ENCODE measurements around the gene DNAH14. TPM values are rescaled to one million over a fixed set of nuclear protein-coding genes. Genes with fewer than 3 reads are reported as not detected.

Gene DNAH14
- total and polyA plus RNA-seq, 2 of the 8 experiments (the other 6 are each of a cell fraction or from before 2014, with no cell fraction given) = 8.4 to 40.7 TPM

GRCh38 chr1:225406976-225407725 is 477.7 kb downstream of the DNAH14 start:
- Histone ChIP-seq H3K4me3 (ENCODE audit: extremely low read depth in 1 of 4, insufficient read depth in 2 of 4, low read depth in 3 of 4, low read length in 4 of 4) (no peak overlapping the region), H3K9me3 (ENCODE audit: insufficient read depth in 2 of 2, low read depth in 1 of 2, low read length in 1 of 2) (no peaks in the 10 kb centered on the region), H3K4me2 (ENCODE audit: insufficient read depth in 1 of 2, low read depth in 2 of 2, low read length in 2 of 2) (no peak overlapping the region), H3K14ac (ENCODE audit: insufficient read length) (no peak overlapping the region), H3K79me1 (ENCODE audit: low read depth, low read length) (peaks cover 2% of the 10 kb centered on the region; the same call in 1 of the 2 replicates), H3K27ac (ENCODE audit: low read depth, low read length) (no peak overlapping the region), H3K27me3 (replicated peaks in 1 of 4; ENCODE audit: control insufficient read depth in 3 of 4, extremely low read depth in 1 of 4, insufficient read depth in 3 of 4, low read length in 3 of 4) (no peaks in the 10 kb centered on the region), H2BK120ac (replicated peaks; ENCODE audit: low read depth, low read length) (no peak overlapping the region), H3K79me2 (ENCODE audit: control insufficient read depth in 1 of 2, insufficient read depth in 2 of 2, low read length in 2 of 2) (no peaks in the 10 kb centered on the region), H4K20me1 (replicated peaks in 1 of 2; ENCODE audit: control insufficient read depth in 1 of 2, insufficient read depth in 2 of 2, low read length in 2 of 2) (no peaks in the 10 kb centered on the region), H3K56ac (replicated peaks; ENCODE audit: insufficient read length, low read depth, low read length) (no peak overlapping the region), H3K4ac (replicated peaks; ENCODE audit: insufficient read length, low read depth, low read length) (no peak overlapping the region), H2BK20ac (ENCODE audit: low read length) (no peak overlapping the region), H2BK12ac (ENCODE audit: low read depth, low read length) (no peak overlapping the region), H3K9ac (replicated peaks in 1 of 4; ENCODE audit: extremely low read depth in 1 of 4, low read depth in 3 of 4, low read length in 3 of 4) (no peak overlapping the region), H4K8ac (ENCODE audit: extremely low read depth, insufficient read depth, low read length) (no peak overlapping the region), H4K5ac (ENCODE audit: insufficient read length, low read depth, low read length) (no peak overlapping the region), H2AFZ (ENCODE audit: low read length) (no peak overlapping the region), H3K23me2 (ENCODE audit: low read depth, low read length) (no peaks in the 10 kb centered on the region), H2AK5ac (ENCODE audit: low read depth, low read length) (no peak overlapping the region), H2BK5ac (ENCODE audit: low read depth, low read length) (no peak overlapping the region), H3K4me1 (replicated peaks in 1 of 4; ENCODE audit: control insufficient read depth in 3 of 4, insufficient read depth in 4 of 4, low read length in 3 of 4) (peaks cover 0 to 3% (median 1%) of the 10 kb centered on the region in 4 experiments; a peak in 2 of 7 replicates), H4K91ac (replicated peaks; ENCODE audit: insufficient read length, low read length) (no peak overlapping the region), H2BK15ac (ENCODE audit: low read length) (no peak overlapping the region), H3K36me3 (ENCODE audit: control insufficient read depth in 2 of 4, insufficient read depth in 4 of 4, low read length in 3 of 4) (peaks cover 8 to 43% (median 13%) of the 10 kb centered on the region in 4 experiments; a peak in 7 of 8 replicates), H3K23ac (ENCODE audit: insufficient read length) (no peak overlapping the region), H3K18ac (ENCODE audit: extremely low read depth, low read length) (no peak overlapping the region)
- no peak for DNase-seq (ENCODE audit: low read depth in 1 of 2, low spot score in 2 of 2)
- WGBS, 2 experiments (ENCODE audit: extremely low coverage in 1 of 2, insufficient coverage in 1 of 2, insufficient read length in 1 of 2, insufficient replicate concordance in 2 of 2, low coverage in 1 of 2, low lambda C conversion rate in 2 of 2, missing lambda C conversion rate in 1 of 2) = 85% methylated on average over 8 of the region's 8 CpGs; no CpG with 5 or more reads in 1 of the 2 experiments
- ChIA-PET CTCF (ENCODE audit: partially characterized antibody) (interaction anchor here (0.9 to 1.9 kb wide), 3 partner anchors 11 to 205 kb away, joined by 3 to 5 read pairs (median 5); no protein-coding TSS in a partner anchor), POLR2A (ENCODE audit: partially characterized antibody) (interaction anchor here (0.6 kb wide), 1 partner anchor 38 kb away, joined by 3 read pairs; no protein-coding TSS in a partner anchor)
- FAIRE-seq = no peak
- TF ChIP-seq BRCA1 (IDR thresholded peaks at IDR 0.05; ENCODE audit: low read depth, low read length) (no peak), KDM4A (IDR thresholded peaks at IDR 0.05; ENCODE audit: low read depth, low read length, severe bottlenecking) (no peak), RAD21 (IDR thresholded peaks at IDR 0.05 in 1 of 2, conservative IDR thresholded peaks at IDR 0.05 in 1 of 2; ENCODE audit: low read depth in 2 of 2, low read length in 2 of 2) (no peak), SIN3A (conservative IDR thresholded peaks at IDR 0.05 in 1 of 2, IDR thresholded peaks at IDR 0.05 in 1 of 2; ENCODE audit: low read depth in 1 of 2, low read length in 2 of 2) (no peak), HDAC6 (IDR thresholded peaks at IDR 0.05; ENCODE audit: low read depth, low read length) (no peak), TBP (IDR thresholded peaks at IDR 0.05; ENCODE audit: low read depth, low read length) (no peak), SP2 (IDR thresholded peaks at IDR 0.05; ENCODE audit: low read length) (no peak), CBX8 (IDR thresholded peaks at IDR 0.05; ENCODE audit: borderline replicate concordance, low read depth, low read length) (no peak), SIRT6 (IDR thresholded peaks at IDR 0.05; ENCODE audit: low read length) (no peak), BCL11A (IDR thresholded peaks at IDR 0.05; ENCODE audit: low read depth in 2 of 2, low read length in 2 of 2) (no peak), TCF12 (IDR thresholded peaks at IDR 0.05; ENCODE audit: low read depth, low read length) (no peak), E2F6 (IDR thresholded peaks at IDR 0.05) (no peak)

Measured in H1 (cell line).